ENCODE measurements around the gene SSR1. TPM values are rescaled to one million over a fixed set of nuclear protein-coding genes. Genes with fewer than 3 reads are reported as not detected.
"Not testable (repeated sequence)": the region's sequence is repeated elsewhere in the genome, so short reads cannot be mapped to it uniquely, and the experiment has no call there.

SSR1 gene
- total RNA-seq, 1 experiment from 2014 or later, result 102 TPM

DNA sequence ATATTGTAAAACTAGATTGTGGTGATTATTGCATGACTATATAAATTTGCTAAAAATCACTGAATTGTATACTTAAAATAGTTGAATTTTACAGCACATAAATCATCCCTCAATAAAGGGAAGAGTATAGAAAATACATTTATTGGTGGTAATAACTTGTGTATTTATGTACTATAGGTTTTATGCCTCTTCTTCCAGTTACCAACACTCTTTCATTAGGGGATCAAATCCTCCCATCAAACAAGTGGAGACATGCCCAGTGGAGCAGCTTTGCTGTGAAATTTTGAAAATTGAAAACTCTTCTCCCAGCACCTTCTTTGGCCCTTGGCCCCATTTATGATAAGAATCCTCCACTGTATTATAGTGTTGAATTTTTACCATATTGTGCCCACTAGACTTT is 10.1 kb upstream of the SSR1 start:
- no peaks in the 10 kb centered on the region for H3K9me3 Mint-ChIP-seq
- Histone ChIP-seq H3K56ac (ENCODE audit: insufficient read length, low read depth, low read length) (no peak overlapping the region), H4K8ac (replicated peaks; ENCODE audit: insufficient read length, low read depth, low read length) (no peak overlapping the region), H3K23me2 (ENCODE audit: insufficient read length, low read depth, low read length, poor library complexity, severe bottlenecking) (no peaks in the 10 kb centered on the region), H3K9me3 (ENCODE audit: control insufficient read depth, low read depth, low read length) (no peaks in the 10 kb centered on the region), H3K23ac (ENCODE audit: insufficient read length, low read depth, low read length) (no peak overlapping the region), H2BK5ac (ENCODE audit: insufficient read length, low read length) (no peak overlapping the region), H2BK20ac (ENCODE audit: low read depth, low read length, poor library complexity, severe bottlenecking) (no peak overlapping the region), H3K14ac (ENCODE audit: insufficient read depth, low read length) (no peak overlapping the region), H3K18ac (ENCODE audit: insufficient read length, low read depth, low read length) (no peak overlapping the region), H3K79me2 (ENCODE audit: insufficient read depth, low read length) (no peaks in the 10 kb centered on the region), H4K91ac (ENCODE audit: insufficient read length, low read depth, low read length) (no peak overlapping the region), H2AK5ac (ENCODE audit: insufficient read length, low read length) (no peak overlapping the region), H3K4me2 (ENCODE audit: insufficient read depth, insufficient read length, low read length) (no peak overlapping the region), H3K27me3 (ENCODE audit: insufficient read depth, low read length) (no peaks in the 10 kb centered on the region), H3K9ac (ENCODE audit: extremely low read depth, insufficient read length, low read length) (no peak overlapping the region), H3K79me1 (ENCODE audit: insufficient read depth, low read depth, low read length, poor library complexity, severe bottlenecking) (no peaks in the 10 kb centered on the region), H2BK12ac (ENCODE audit: insufficient read length, low read depth, low read length) (no peak overlapping the region), H3T11ph (ENCODE audit: low read length) (no peak overlapping the region), H3K4ac (ENCODE audit: low read depth, low read length) (no peak overlapping the region), H3K4me1 (ENCODE audit: insufficient read depth, low read length) (no peaks in the 10 kb centered on the region), H4K5ac (ENCODE audit: insufficient read length, low read depth, low read length) (no peak overlapping the region), H3K27ac (ENCODE audit: insufficient read length, low read depth, low read length) (no peak overlapping the region), H2BK15ac (ENCODE audit: low read depth, low read length) (no peak overlapping the region), H2BK120ac (ENCODE audit: low read depth, low read length, poor library complexity, severe bottlenecking) (no peak overlapping the region), H4K20me1 (ENCODE audit: control insufficient read depth, insufficient read depth, insufficient read length) (no peaks in the 10 kb centered on the region), H2AFZ (ENCODE audit: low read length) (peak overlapping the region; percentile 79)
- peaks cover 2% of the 10 kb centered on the region for H3K27me3 Mint-ChIP-seq (ENCODE audit: low read depth)
- no peak overlapping the region; a peak in 1 of 7 replicates for H3K27ac Mint-ChIP-seq
- no peaks in the 10 kb centered on the region for H3K36me3 Mint-ChIP-seq (ENCODE audit: insufficient read depth in 1 of 3, low read depth in 3 of 3)
- no peak for DNase-seq
- no peak overlapping the region for H3K4me3 Mint-ChIP-seq
- TF ChIP-seq, protein P1, sequence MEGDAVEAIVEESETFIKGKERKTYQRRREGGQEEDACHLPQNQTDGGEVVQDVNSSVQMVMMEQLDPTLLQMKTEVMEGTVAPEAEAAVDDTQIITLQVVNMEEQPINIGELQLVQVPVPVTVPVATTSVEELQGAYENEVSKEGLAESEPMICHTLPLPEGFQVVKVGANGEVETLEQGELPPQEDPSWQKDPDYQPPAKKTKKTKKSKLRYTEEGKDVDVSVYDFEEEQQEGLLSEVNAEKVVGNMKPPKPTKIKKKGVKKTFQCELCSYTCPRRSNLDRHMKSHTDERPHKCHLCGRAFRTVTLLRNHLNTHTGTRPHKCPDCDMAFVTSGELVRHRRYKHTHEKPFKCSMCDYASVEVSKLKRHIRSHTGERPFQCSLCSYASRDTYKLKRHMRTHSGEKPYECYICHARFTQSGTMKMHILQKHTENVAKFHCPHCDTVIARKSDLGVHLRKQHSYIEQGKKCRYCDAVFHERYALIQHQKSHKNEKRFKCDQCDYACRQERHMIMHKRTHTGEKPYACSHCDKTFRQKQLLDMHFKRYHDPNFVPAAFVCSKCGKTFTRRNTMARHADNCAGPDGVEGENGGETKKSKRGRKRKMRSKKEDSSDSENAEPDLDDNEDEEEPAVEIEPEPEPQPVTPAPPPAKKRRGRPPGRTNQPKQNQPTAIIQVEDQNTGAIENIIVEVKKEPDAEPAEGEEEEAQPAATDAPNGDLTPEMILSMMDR (conservative IDR thresholded peaks at IDR 0.05), result no peak
- H3K4me1 Mint-ChIP-seq, result no peaks in the 10 kb centered on the region

DNA sequence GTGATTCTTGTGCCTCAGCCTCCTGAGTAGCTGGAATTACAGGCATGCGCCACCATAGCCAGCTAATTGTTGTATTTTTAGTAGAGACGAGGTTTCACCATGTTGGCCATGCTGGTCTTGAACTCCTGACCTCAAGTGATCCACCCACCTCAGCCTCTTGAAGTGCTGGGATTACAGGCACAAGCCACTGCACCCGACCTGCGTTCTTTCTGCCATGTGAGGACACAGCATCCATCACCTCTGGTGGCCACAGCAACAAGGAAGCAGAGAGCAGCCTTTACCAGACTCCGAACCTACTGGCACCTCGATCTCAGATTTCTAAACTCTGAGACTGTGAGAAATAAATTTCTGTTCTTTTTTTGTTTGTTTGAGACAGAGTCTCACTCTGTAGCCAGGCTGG is 8.9 kb upstream of the SSR1 start:
- not testable (repeated sequence) for H3K14ac ChIP-seq (ENCODE audit: insufficient read depth, low read length); H4K91ac ChIP-seq (ENCODE audit: insufficient read length, low read depth, low read length); H3K4me3 Mint-ChIP-seq; DNase-seq; H3K23ac ChIP-seq (ENCODE audit: insufficient read length, low read depth, low read length); H2BK15ac ChIP-seq (ENCODE audit: low read depth, low read length); H3K27me3 ChIP-seq (ENCODE audit: insufficient read depth, low read length); H3K79me1 ChIP-seq (ENCODE audit: insufficient read depth, low read depth, low read length, poor library complexity, severe bottlenecking); H3K27ac Mint-ChIP-seq; H2BK12ac ChIP-seq (ENCODE audit: insufficient read length, low read depth, low read length); H3K4me1 Mint-ChIP-seq; H3T11ph ChIP-seq (ENCODE audit: low read length); H3K4me1 ChIP-seq (ENCODE audit: insufficient read depth, low read length); H3K4ac ChIP-seq (ENCODE audit: low read depth, low read length); H3K23me2 ChIP-seq (ENCODE audit: insufficient read length, low read depth, low read length, poor library complexity, severe bottlenecking); H3K9me3 ChIP-seq (ENCODE audit: control insufficient read depth, low read depth, low read length); H3K79me2 ChIP-seq (ENCODE audit: insufficient read depth, low read length); H3K56ac ChIP-seq (ENCODE audit: insufficient read length, low read depth, low read length); H2AFZ ChIP-seq (ENCODE audit: low read length); H2AK5ac ChIP-seq (ENCODE audit: insufficient read length, low read length); H2BK5ac ChIP-seq (ENCODE audit: insufficient read length, low read length); H3K27me3 Mint-ChIP-seq (ENCODE audit: low read depth); H2BK20ac ChIP-seq (ENCODE audit: low read depth, low read length, poor library complexity, severe bottlenecking); H3K9me3 Mint-ChIP-seq; H2BK120ac ChIP-seq (ENCODE audit: low read depth, low read length, poor library complexity, severe bottlenecking); H3K4me2 ChIP-seq (ENCODE audit: insufficient read depth, insufficient read length, low read length); H4K20me1 ChIP-seq (ENCODE audit: control insufficient read depth, insufficient read depth, insufficient read length); H3K27ac ChIP-seq (ENCODE audit: insufficient read length, low read depth, low read length); H3K9ac ChIP-seq (ENCODE audit: extremely low read depth, insufficient read length, low read length); H3K18ac ChIP-seq (ENCODE audit: insufficient read length, low read depth, low read length); H3K36me3 Mint-ChIP-seq (ENCODE audit: insufficient read depth in 1 of 3, low read depth in 3 of 3); H4K8ac ChIP-seq (replicated peaks; ENCODE audit: insufficient read length, low read depth, low read length); H4K5ac ChIP-seq (ENCODE audit: insufficient read length, low read depth, low read length)
- no CpG with 5 or more reads among the region's 6 CpGs for WGBS (ENCODE audit: extremely low coverage, insufficient read length, low lambda C conversion rate)

All from H9 (cell line).